IMR-90 (cell line): ENCODE results near the gene GAPDH. TPM values are rescaled to one million over a fixed set of nuclear protein-coding genes. Genes with fewer than 3 reads are reported as not detected.

Source experiments
- ATAC-seq: fragments of 200-7000 bp; cut with Tn5 transposase; 2 replicates; pipeline ENCODE4 v1.9.1; 2020; ENCODE audit warnings: low read depth, mild to moderate bottlenecking, moderate library complexity
- BruUV-seq: library from RNA; stranded (reverse); fragments of 400-500 nt; replicated peaks from 2 replicates; lab custom pipeline; 2021; lab: Mats Ljungman, UMichigan
- CTCF ChIA-PET: fragments of 300-600 bp; formaldehyde crosslinking; extraction: SDS; loops from one replicate; lab custom pipeline; 2021; ENCODE audit warnings: antibody characterized with exemption; lab: Yijun Ruan, JAX
- POLR2A ChIA-PET: fragments of 300-600 bp; sonication (Branson Sonifier 250); formaldehyde crosslinking; loops from one replicate; lab custom pipeline; 2022; ENCODE audit warnings: antibody characterized with exemption; ENCODE audit not compliant: unreplicated experiment; lab: Charles Lee
- DNase-seq: peaks from one replicate; pipeline ENCODE4 v3.0.0; 2013
- H2AFZ ChIP-seq: replicated peaks from 2 replicates; pipeline ENCODE3; 2013; ENCODE audit warnings: low read length, mild to moderate bottlenecking; ENCODE audit not compliant: poor library complexity
- H2AK5ac ChIP-seq: 2 replicates; pipeline ENCODE4 v1.6.1; 2013; ENCODE audit warnings: low read depth, low read length, inconsistent platforms
- H2AK9ac ChIP-seq: replicated peaks from 2 replicates; pipeline ENCODE3; 2013; ENCODE audit warnings: mild to moderate bottlenecking, low read depth, low read length, moderate library complexity; ENCODE audit not compliant: poor library complexity
- H2BK120ac ChIP-seq: 2 replicates; pipeline ENCODE4 v1.6.1; 2013; ENCODE audit warnings: low read depth, low read length, inconsistent platforms
- H2BK15ac ChIP-seq: 3 replicates; pipeline ENCODE4 v1.6.1; 2013; ENCODE audit warnings: low read depth, low read length, inconsistent platforms
- H2BK20ac ChIP-seq: 2 replicates; pipeline ENCODE4 v1.6.1; 2013; ENCODE audit warnings: low read depth, mild to moderate bottlenecking, inconsistent platforms, low read length, moderate library complexity
- H2BK5ac ChIP-seq: 2 replicates; pipeline ENCODE4 v1.6.1; 2013; ENCODE audit warnings: mild to moderate bottlenecking, low read depth, low read length, inconsistent platforms; ENCODE audit not compliant: poor library complexity, severe bottlenecking
- H3K14ac ChIP-seq: replicated peaks from 2 replicates; pipeline ENCODE4 v1.6.1; 2013; ENCODE audit warnings: low read depth, low read length, inconsistent platforms
- H3K18ac ChIP-seq: 2 replicates; pipeline ENCODE4 v1.6.1; 2013; ENCODE audit warnings: low read depth, low read length, control low read depth
- H3K23ac ChIP-seq: 2 replicates; pipeline ENCODE4 v1.6.1; 2013; ENCODE audit warnings: low read depth, low read length, inconsistent platforms
- H3K27ac ChIP-seq: 2 replicates; pipeline ENCODE4 v1.5.1; 2013; ENCODE audit warnings: mild to moderate bottlenecking, control low read depth, low read length; ENCODE audit not compliant: insufficient read depth
- H3K27me3 ChIP-seq: 2 replicates; pipeline ENCODE4 v1.6.1; 2013; ENCODE audit warnings: low read length; ENCODE audit not compliant: control insufficient read depth, insufficient read depth
- H3K36me3 ChIP-seq: 2 replicates; pipeline ENCODE4 v1.6.1; 2013; ENCODE audit warnings: low read length, mixed read lengths; ENCODE audit not compliant: control insufficient read depth, insufficient read depth
- H3K4ac ChIP-seq: 2 replicates; pipeline ENCODE4 v1.6.1; 2013; ENCODE audit warnings: low read depth, low read length, inconsistent platforms
- H3K4me1 ChIP-seq: 2 replicates; pipeline ENCODE4 v1.6.1; 2013; ENCODE audit warnings: low read length, mixed read lengths; ENCODE audit not compliant: control insufficient read depth, insufficient read depth
- H3K4me2 ChIP-seq: 2 replicates; pipeline ENCODE4 v1.6.1; 2013; ENCODE audit warnings: low read depth, mild to moderate bottlenecking, control low read depth, low read length, moderate library complexity
- H3K4me3 ChIP-seq: 2 replicates; pipeline ENCODE4 v1.5.1; 2013; ENCODE audit warnings: low read depth, mild to moderate bottlenecking, control low read depth, low read length, moderate library complexity; ENCODE audit not compliant: insufficient read depth
- H3K56ac ChIP-seq: 2 replicates; pipeline ENCODE4 v1.6.1; 2013; ENCODE audit warnings: low read length, inconsistent platforms; ENCODE audit not compliant: insufficient read depth; ENCODE audit errors: extremely low read depth
- H3K79me1 ChIP-seq, 2 experiments: 2 replicates each; pipeline ENCODE4 v1.6.1; 2013; ENCODE audit warnings: low read length in 2 of 2, inconsistent platforms in 1 of 2, low read depth in 1 of 2
- H3K9ac ChIP-seq: 2 replicates; pipeline ENCODE4 v1.6.1; 2013; ENCODE audit warnings: low read depth, low read length, control low read depth
- H3K9me1 ChIP-seq: 2 replicates; pipeline ENCODE4 v1.6.1; 2013; ENCODE audit warnings: low read length, inconsistent platforms; ENCODE audit not compliant: insufficient read depth
- H3K9me3 ChIP-seq: 2 replicates; pipeline ENCODE4 v1.6.1; 2013; ENCODE audit warnings: low read length; ENCODE audit not compliant: control insufficient read depth, insufficient read depth
- H4K20me1 ChIP-seq: 2 replicates; pipeline ENCODE4 v1.6.1; 2013; ENCODE audit warnings: low read length, inconsistent platforms; ENCODE audit not compliant: insufficient read depth
- H4K5ac ChIP-seq: 2 replicates; pipeline ENCODE4 v1.6.1; 2013; ENCODE audit warnings: mild to moderate bottlenecking, low read depth, low read length, control low read depth
- H4K8ac ChIP-seq, 2 experiments: 2 replicates each; pipeline ENCODE4 v1.6.1; 2013; ENCODE audit warnings: low read depth in 2 of 2, low read length in 2 of 2, control low read depth in 1 of 2, inconsistent platforms in 1 of 2
- H4K91ac ChIP-seq: 2 replicates; pipeline ENCODE4 v1.6.1; 2013; ENCODE audit warnings: low read depth, low read length, inconsistent platforms; ENCODE audit not compliant: insufficient read depth
- BHLHE40 ChIP-seq: fragments of 150-350 bp; IDR thresholded peaks from 2 replicates; pipeline ENCODE4 v1.6.1; 2016; ENCODE audit warnings: mild to moderate bottlenecking, low read depth, low read length
- CEBPB ChIP-seq: IDR thresholded peaks from 2 replicates; pipeline ENCODE4 v1.6.1; 2012; ENCODE audit warnings: low read depth, low read length, improper control_type of control experiment
- CHD1 ChIP-seq: IDR thresholded peaks from 2 replicates; pipeline ENCODE4 v1.6.1; 2012; ENCODE audit warnings: low read depth, low read length, improper control_type of control experiment
- ELK1 ChIP-seq: fragments of 150-350 bp; IDR thresholded peaks from 2 replicates; pipeline ENCODE4 v1.6.1; 2016; ENCODE audit warnings: low read depth, mild to moderate bottlenecking, low read length, moderate library complexity, borderline replicate concordance
- FOS ChIP-seq: fragments of 150-350 bp; IDR thresholded peaks from 2 replicates; pipeline ENCODE4 v1.6.1; 2016; ENCODE audit warnings: low read depth, low read length
- MAFK ChIP-seq: IDR thresholded peaks from 2 replicates; pipeline ENCODE4 v1.6.1; 2012; ENCODE audit warnings: low read depth, low read length, improper control_type of control experiment
- MAZ ChIP-seq: IDR thresholded peaks from 2 replicates; pipeline ENCODE4 v1.6.1; 2012; ENCODE audit warnings: low read depth, mild to moderate bottlenecking, low read length, improper control_type of control experiment, moderate library complexity, borderline replicate concordance
- MXI1 ChIP-seq: IDR thresholded peaks from 2 replicates; pipeline ENCODE4 v1.6.1; 2012; ENCODE audit warnings: low read depth, mild to moderate bottlenecking, low read length, moderate library complexity, borderline replicate concordance
- NFE2L2 ChIP-seq: fragments of 150-350 bp; IDR thresholded peaks from 2 replicates; pipeline ENCODE4 v1.6.1; 2016; ENCODE audit warnings: low read depth, mild to moderate bottlenecking, low read length
- POLR2A ChIP-seq: IDR thresholded peaks from 2 replicates; pipeline ENCODE4 v1.6.1; 2012; ENCODE audit warnings: mild to moderate bottlenecking, low read depth, low read length
- RAD21 ChIP-seq: IDR thresholded peaks from 2 replicates; pipeline ENCODE4 v1.6.1; 2012; ENCODE audit warnings: low read length, improper control_type of control experiment
- RCOR1 ChIP-seq: IDR thresholded peaks from 2 replicates; pipeline ENCODE4 v1.6.1; 2012; ENCODE audit warnings: mild to moderate bottlenecking, low read length, improper control_type of control experiment; ENCODE audit not compliant: insufficient replicate concordance
- RFX5 ChIP-seq: IDR thresholded peaks from 2 replicates; pipeline ENCODE4 v1.8.0; 2012; ENCODE audit warnings: low read depth, mild to moderate bottlenecking, low read length, moderate library complexity
- SMC3 ChIP-seq: fragments of 150-350 bp; IDR thresholded peaks from 2 replicates; pipeline ENCODE4 v1.6.1; 2016; ENCODE audit warnings: low read depth, mild to moderate bottlenecking, antibody characterized with exemption, low read length, moderate library complexity
- USF2 ChIP-seq: fragments of 150-350 bp; IDR thresholded peaks from 2 replicates; pipeline ENCODE4 v1.6.1; 2017; ENCODE audit warnings: mild to moderate bottlenecking, antibody characterized with exemption, low read length, low read depth
- WGBS, 2 experiments: methylation state at CpG; one replicate each; pipeline versions ENCODE4 v1.1.5 to v1.1.7; 2013; ENCODE audit warnings: missing lambda C conversion rate in 2 of 2; ENCODE audit not compliant: insufficient read length in 1 of 2; ENCODE audit errors: extremely low coverage in 2 of 2; 5-methylcytosine and 5-hydroxymethylcytosine counted together
- dilution Hi-C: fragments of 300-500 bp; cut with HindIII; formaldehyde crosslinking; loops from one replicate; pipeline ENCODE4 v1.14.3; 2018; ENCODE audit warnings: low sequenced_read_pairs; ENCODE audit not compliant: unreplicated experiment
- in situ Hi-C: fragments of 300-500 bp; cut with MboI; formaldehyde crosslinking; loops from 3 replicates; pipeline ENCODE4 v1.14.3; 2019; ENCODE audit warnings: low sequenced_read_pairs, inconsistent platforms, mixed read lengths
- intact Hi-C: fragments of 100-400 bp; cut with micrococcal nuclease; formaldehyde crosslinking; loops from 2 replicates; pipeline ENCODE4 v1.10.0; 2022
- polyA plus RNA-seq, 3 experiments: library from polyadenylated mRNA; depleted of rRNA; stranded (reverse); fragments of >200 nt; gene quantifications; 2 replicates each; pipeline ENCODE4 v1.2.3, GENCODE V29; 2012; ENCODE audit warnings: low replicate concordance in 1 of 3
- total RNA-seq: library from RNA; depleted of rRNA; stranded (reverse); fragments of >200 nt; gene quantifications from 2 replicates; pipeline ENCODE4 v1.2.3, GENCODE V29; 2012

Gene GAPDH
- total and polyA plus RNA-seq, 2 of the 4 experiments (the other 2 are of a cell fraction) = 12,939 to 21,893 TPM

GRCh38 chr12:6549684-6550151 is 15.4 kb downstream of the GAPDH start:
- in situ Hi-C loops = loop anchor here (10.0 kb wide), 1 partner anchor 215 kb away; no protein-coding TSS in a partner anchor
- no TSS peak for BruUV-seq
- no peak for TF ChIP-seq MXI1
- no peak for TF ChIP-seq BHLHE40
- TF ChIP-seq CHD1 = no peak
- no peak for TF ChIP-seq RCOR1
- TF ChIP-seq MAZ = no peak
- TF ChIP-seq FOS = no peak
- TF ChIP-seq USF2 = no peak
- no peak for TF ChIP-seq RAD21
- no peak for TF ChIP-seq CEBPB
- no peak for TF ChIP-seq MAFK
- no peak for TF ChIP-seq RFX5
- no peak for TF ChIP-seq SMC3
- no peak for TF ChIP-seq POLR2A
- TF ChIP-seq NFE2L2 = no peak
- TF ChIP-seq ELK1 = no peak

More at GRCh38 chr12:6549684-6550151, 15.4 kb downstream of the GAPDH start:
- Histone ChIP-seq H3K23ac (peak overlapping the region; percentile 97), H3K79me1 (peaks cover 29 to 87% of the 10 kb centered on the region in 2 experiments), H3K4me2 (no peak overlapping the region; the same call in 1 of the 2 replicates), H2AK9ac (peak overlapping the region; percentile 89), H3K27ac (peak overlapping the region; percentile 87), H3K4ac (peak overlapping the region; percentile 98), H2AFZ (peak overlapping the region; percentile 40), H3K36me3 (peaks cover 19% of the 10 kb centered on the region), H3K9ac (peak overlapping the region; percentile 53; the same call in 1 of the 2 replicates), H3K4me3 (no peak overlapping the region), H3K9me1 (peaks cover 30% of the 10 kb centered on the region), H2BK20ac (peak overlapping the region; percentile 95), H2BK15ac (peak overlapping the region; percentile 96; the same call in 2 of the 3 replicates), H2BK5ac (peak overlapping the region; percentile 93), H2BK120ac (peak overlapping the region; percentile 96), H4K8ac (peak overlapping the region; percentile 72 to 92; a peak in 3 of 4 replicates), H2AK5ac (peak overlapping the region; percentile 99), H3K56ac (0 out of 2 replicates have a peak overlapping the region, but pooled peaks have one; percentile 95), H3K18ac (peak overlapping the region; percentile 50; the same call in 1 of the 2 replicates), H3K14ac (peak overlapping the region; percentile 97), H4K91ac (peak overlapping the region; percentile 93), H4K20me1 (peaks cover 22% of the 10 kb centered on the region; the same call in 1 of the 2 replicates), H3K27me3 (no peaks in the 10 kb centered on the region), H3K9me3 (no peaks in the 10 kb centered on the region), H4K5ac (peak overlapping the region; percentile 25), H3K4me1 (peaks cover 53% of the 10 kb centered on the region)
- intact Hi-C loops (loop anchor here (10.0 kb wide), 2 partner anchors 135 to 565 kb away; partner anchors contain the start of gene ZNF384), dilution Hi-C loops (no loop called here)
- CTCF ChIA-PET = interaction anchor here (1.0 kb wide), 1 partner anchor 12 kb away, joined by 4 read pairs; no protein-coding TSS in a partner anchor
- ATAC-seq (no peak), DNase-seq (no peak)
- WGBS, 2 experiments = 95% methylated on average over 6 of the region's 18 CpGs; no CpG with 5 or more reads in 1 of the 2 experiments
- POLR2A ChIA-PET = interaction anchor here (1.4 to 5.2 kb wide), 2 partner anchors 15 to 79 kb away, joined by 6 to 48 read pairs; partner anchors contain the start of genes GAPDH and VAMP1
